Chondrocyte (in vitro differentiated cells): ENCODE data around the gene EYA4. TPM values are rescaled to one million over a fixed set of nuclear protein-coding genes. Genes with fewer than 3 reads are reported as not detected.
A peak's percentile ranks its signal among the peaks of the same experiment; 100 is the strongest.

Experiments
- DNase-seq: peaks from one replicate; pipeline ENCODE4 v3.0.0; 2021; ENCODE audit warnings: mixed read lengths, low spot score
- H3K27ac Mint-ChIP-seq: one replicate; pipeline ENCODE4 v1.8.0; 2021; ENCODE audit warnings: mild to moderate bottlenecking, moderate library complexity, mixed read lengths; ENCODE audit not compliant: unreplicated experiment
- H3K27me3 Mint-ChIP-seq: 2 replicates; pipeline ENCODE4 v1.8.0; 2021; ENCODE audit warnings: low read depth, mixed read lengths
- H3K36me3 Mint-ChIP-seq: 2 replicates; pipeline ENCODE4 v1.8.0; 2021; ENCODE audit warnings: low read depth, mixed read lengths
- H3K4me1 Mint-ChIP-seq: 2 replicates; pipeline ENCODE4 v1.8.0; 2021; ENCODE audit warnings: low read depth, mild to moderate bottlenecking, mixed read lengths
- H3K4me3 Mint-ChIP-seq: one replicate; pipeline ENCODE4 v1.8.0; 2021; ENCODE audit warnings: mild to moderate bottlenecking, moderate library complexity, mixed read lengths; ENCODE audit not compliant: unreplicated experiment
- H3K9me3 Mint-ChIP-seq: 2 replicates; pipeline ENCODE4 v1.8.0; 2021; ENCODE audit warnings: low read depth, mixed read lengths
- total RNA-seq: library from RNA; stranded (reverse); gene quantifications from 3 replicates; pipeline ENCODE4 v1.2.1, GENCODE V29; 2021
- TF ChIP-seq, protein P1 (sequence below): fragments of 200-600 bp; sonication (generic); IDR thresholded peaks from 2 replicates; pipeline ENCODE4 v1.5.0; 2021; ENCODE audit warnings: antibody characterized with exemption, mild to moderate bottlenecking, moderate library complexity

Gene EYA4
- total RNA-seq, 1 donor from 2014 or later, result 7.9 TPM

GRCh38 chr6:133568970-133569889, 328.1 kb downstream of the EYA4 start:
- peaks cover 7% of the 10 kb centered on the region for H3K4me1 Mint-ChIP-seq
- TF ChIP-seq, protein P1, sequence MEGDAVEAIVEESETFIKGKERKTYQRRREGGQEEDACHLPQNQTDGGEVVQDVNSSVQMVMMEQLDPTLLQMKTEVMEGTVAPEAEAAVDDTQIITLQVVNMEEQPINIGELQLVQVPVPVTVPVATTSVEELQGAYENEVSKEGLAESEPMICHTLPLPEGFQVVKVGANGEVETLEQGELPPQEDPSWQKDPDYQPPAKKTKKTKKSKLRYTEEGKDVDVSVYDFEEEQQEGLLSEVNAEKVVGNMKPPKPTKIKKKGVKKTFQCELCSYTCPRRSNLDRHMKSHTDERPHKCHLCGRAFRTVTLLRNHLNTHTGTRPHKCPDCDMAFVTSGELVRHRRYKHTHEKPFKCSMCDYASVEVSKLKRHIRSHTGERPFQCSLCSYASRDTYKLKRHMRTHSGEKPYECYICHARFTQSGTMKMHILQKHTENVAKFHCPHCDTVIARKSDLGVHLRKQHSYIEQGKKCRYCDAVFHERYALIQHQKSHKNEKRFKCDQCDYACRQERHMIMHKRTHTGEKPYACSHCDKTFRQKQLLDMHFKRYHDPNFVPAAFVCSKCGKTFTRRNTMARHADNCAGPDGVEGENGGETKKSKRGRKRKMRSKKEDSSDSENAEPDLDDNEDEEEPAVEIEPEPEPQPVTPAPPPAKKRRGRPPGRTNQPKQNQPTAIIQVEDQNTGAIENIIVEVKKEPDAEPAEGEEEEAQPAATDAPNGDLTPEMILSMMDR, result peak; percentile 98
- no peak for DNase-seq
- H3K9me3 Mint-ChIP-seq, result no peaks in the 10 kb centered on the region
- peak overlapping the region; percentile 74 for H3K27ac Mint-ChIP-seq
- H3K27me3 Mint-ChIP-seq, result no peaks in the 10 kb centered on the region
- peak overlapping the region; percentile 72 for H3K4me3 Mint-ChIP-seq
- no peaks in the 10 kb centered on the region for H3K36me3 Mint-ChIP-seq

DNA sequence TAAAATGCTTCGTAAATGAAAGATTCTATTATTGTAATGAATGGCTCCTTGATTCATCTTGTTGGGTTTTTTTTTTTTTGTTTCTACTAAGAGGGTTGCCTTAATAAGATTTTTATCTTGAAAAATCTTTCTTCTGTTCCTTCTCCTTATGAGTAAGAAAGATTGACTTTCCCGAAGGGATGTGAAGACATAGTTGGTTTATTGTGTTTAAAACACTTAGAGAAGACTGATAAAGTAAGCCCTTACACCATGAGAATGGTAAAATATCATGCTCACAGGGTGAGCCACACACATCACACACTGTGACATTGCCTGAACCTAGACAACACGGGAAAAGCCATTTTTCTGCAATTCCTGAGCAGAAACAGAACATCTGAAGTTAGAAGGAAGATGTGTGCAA, 330.5 kb downstream of the EYA4 start:
- TF ChIP-seq, protein P1, result no peak
- H3K36me3 Mint-ChIP-seq, result no peaks in the 10 kb centered on the region
- H3K27ac Mint-ChIP-seq, result no peak overlapping the region
- H3K27me3 Mint-ChIP-seq, result no peaks in the 10 kb centered on the region
- no peaks in the 10 kb centered on the region for H3K9me3 Mint-ChIP-seq
- H3K4me3 Mint-ChIP-seq, result no peak overlapping the region
- DNase-seq, result no peak
- H3K4me1 Mint-ChIP-seq, result peaks cover 7% of the 10 kb centered on the region

DNA sequence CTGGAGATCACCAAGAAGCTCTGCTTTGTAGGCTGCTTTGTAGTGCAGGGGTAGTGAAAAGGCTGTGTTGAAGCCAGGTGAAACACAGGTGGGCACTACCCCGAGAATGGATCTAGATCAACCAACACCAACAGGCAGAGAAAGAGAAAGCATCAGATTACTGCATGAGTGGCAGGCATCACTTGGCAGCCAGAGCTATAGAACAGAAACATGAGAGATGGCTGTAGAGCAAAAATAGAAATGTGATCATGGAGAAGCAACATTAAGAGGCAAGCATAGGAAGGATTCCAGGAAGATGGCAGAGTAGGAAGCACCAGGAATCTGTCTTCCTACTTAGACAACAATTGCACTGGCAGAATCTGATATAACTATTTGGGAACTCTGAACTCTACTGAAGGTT, 336.7 kb downstream of the EYA4 start:
- no peak for DNase-seq
- Mint-ChIP-seq H3K4me1 (no peaks in the 10 kb centered on the region), H3K9me3 (peaks cover 23% of the 10 kb centered on the region), H3K27me3 (no peaks in the 10 kb centered on the region), H3K4me3 (no peak overlapping the region), H3K27ac (no peak overlapping the region), H3K36me3 (peaks cover 2% of the 10 kb centered on the region)
- TF ChIP-seq, protein P1, result no peak
